Endothelial cell of umbilical vein (primary cell): Measurements from ENCODE around the gene IPO5. TPM values are rescaled to one million over a fixed set of nuclear protein-coding genes. Genes with fewer than 3 reads are reported as not detected.

Experiments
- BruUV-seq: library from RNA; stranded (reverse); fragments of 400-500 nt; replicated peaks from 2 replicates; lab custom pipeline; 2021; lab: Mats Ljungman, UMichigan
- CTCF ChIA-PET: fragments of 300-600, 350-600 bp; sonication (Branson Sonifier 250); formaldehyde crosslinking; loops from one replicate; lab custom pipeline; 2021; ENCODE audit warnings: antibody characterized with exemption, inconsistent platforms; lab: Charles Lee
- POLR2A ChIA-PET: fragments of 300-600, 350-600 bp; sonication (Branson Sonifier 250); formaldehyde crosslinking; loops from one replicate; lab custom pipeline; 2021; ENCODE audit warnings: antibody characterized with exemption, inconsistent platforms; lab: Charles Lee
- DNase-seq: peaks from one replicate; pipeline ENCODE4 v3.0.0-alpha.2; 2011; ENCODE audit warnings: low read depth, low spot score
- FAIRE-seq: peaks from 2 replicates; lab custom pipeline; 2011; peaks lifted over from hg19 to GRCh38; lab: Jason Lieb, UNC
- H2AFZ ChIP-seq: 2 replicates; pipeline ENCODE4 v1.6.0; 2012; ENCODE audit warnings: low read depth, low read length, control low read depth, inconsistent platforms
- H3K27ac ChIP-seq: 2 replicates; pipeline ENCODE4 v1.5.1; 2011; ENCODE audit warnings: low read depth, mild to moderate bottlenecking, control low read depth, low read length, moderate library complexity; ENCODE audit not compliant: insufficient read depth
- H3K27me3 ChIP-seq, 2 experiments: 2 replicates each; pipeline versions ENCODE4 v1.6.0 to v1.6.1; 2011; ENCODE audit warnings: low read length in 2 of 2, mixed read lengths in 1 of 2; ENCODE audit not compliant: control insufficient read depth in 2 of 2, insufficient read depth in 2 of 2
- H3K36me3 ChIP-seq, 2 experiments: 2 replicates in 1 of 2; 3 replicates in 1 of 2; pipeline ENCODE4 v1.5.1; 2011; ENCODE audit warnings: low read length in 2 of 2, mild to moderate bottlenecking in 1 of 2, moderate library complexity in 1 of 2; ENCODE audit not compliant: control insufficient read depth in 2 of 2, insufficient read depth in 2 of 2; ENCODE audit errors: extremely low read depth in 1 of 2
- H3K4me1 ChIP-seq: 3 replicates; pipeline ENCODE4 v1.5.1; 2011; ENCODE audit warnings: mild to moderate bottlenecking, low read length; ENCODE audit not compliant: control insufficient read depth, insufficient read depth; ENCODE audit errors: extremely low read depth
- H3K4me2 ChIP-seq: 2 replicates; pipeline ENCODE4 v1.6.1; 2011; ENCODE audit warnings: low read length, control low read depth, mixed read lengths; ENCODE audit not compliant: insufficient read depth
- H3K4me3 ChIP-seq, 3 experiments: fragments of 200-600 bp in 1 of 3; sonication (generic), shearing (Covaris generic) in 1 of 3; replicated peaks in 1 of 3; 2 replicates each; pipeline ENCODE4 v1.5.1; 2011 to 2016; ENCODE audit warnings: control low read depth in 3 of 3, low read length in 3 of 3, mild to moderate bottlenecking in 2 of 3, inconsistent platforms in 1 of 3, low read depth in 1 of 3, moderate library complexity in 1 of 3; ENCODE audit not compliant: insufficient read depth in 1 of 3
- H3K79me2 ChIP-seq: 2 replicates; pipeline ENCODE4 v1.6.0; 2012; ENCODE audit warnings: low read length, inconsistent platforms; ENCODE audit not compliant: control insufficient read depth, insufficient read depth
- H3K9ac ChIP-seq: replicated peaks from 2 replicates; pipeline ENCODE3; 2011; ENCODE audit warnings: low read length, control low read depth; ENCODE audit not compliant: insufficient read depth; ENCODE audit errors: extremely low read depth
- H3K9me1 ChIP-seq: replicated peaks from 3 replicates; pipeline ENCODE4 v1.6.0; 2011; ENCODE audit warnings: mild to moderate bottlenecking, low read length; ENCODE audit not compliant: control insufficient read depth, insufficient read depth; ENCODE audit errors: extremely low read depth
- H3K9me3 ChIP-seq: replicated peaks from 2 replicates; pipeline ENCODE4 v1.5.1; 2012; ENCODE audit warnings: low read length, inconsistent platforms; ENCODE audit not compliant: control insufficient read depth, insufficient read depth
- H4K20me1 ChIP-seq: replicated peaks from 2 replicates; pipeline ENCODE3; 2011; ENCODE audit warnings: mild to moderate bottlenecking, low read length; ENCODE audit not compliant: control insufficient read depth, insufficient read depth; ENCODE audit errors: extremely low read depth
- CTCF ChIP-seq, 2 donors: IDR thresholded peaks; 1 replicate in 1 of 2; 2 replicates in 1 of 2; pipeline ENCODE4 v1.5.1; 2011; ENCODE audit warnings: low read length in 2 of 2, mild to moderate bottlenecking in 2 of 2, moderate library complexity in 2 of 2, control low read depth in 1 of 2, inconsistent platforms in 1 of 2, low read depth in 1 of 2; ENCODE audit not compliant: insufficient read depth in 1 of 2; ENCODE audit errors: extremely low read depth in 1 of 2
- EZH2 ChIP-seq: IDR thresholded peaks from 2 replicates; pipeline ENCODE4 v1.6.1; 2012; ENCODE audit warnings: borderline replicate concordance, low read depth, mild to moderate bottlenecking, moderate library complexity, low read length, inconsistent platforms; ENCODE audit not compliant: severe bottlenecking
- FOS ChIP-seq: IDR thresholded peaks from 2 replicates; pipeline ENCODE4 v1.6.1; 2011; ENCODE audit warnings: mild to moderate bottlenecking, low read length, moderate library complexity, borderline replicate concordance; ENCODE audit not compliant: insufficient read depth
- GATA2 ChIP-seq: IDR thresholded peaks from 2 replicates; pipeline ENCODE4 v1.7.0; 2011; ENCODE audit warnings: low read depth, mild to moderate bottlenecking, moderate library complexity, mixed read lengths, low read length; ENCODE audit not compliant: insufficient read length, insufficient read depth
- JUN ChIP-seq: IDR thresholded peaks from 2 replicates; pipeline ENCODE4 v1.6.1; 2011; ENCODE audit warnings: borderline replicate concordance, low read depth; ENCODE audit not compliant: insufficient read length, insufficient read depth
- MAX ChIP-seq: IDR thresholded peaks from 2 replicates; pipeline ENCODE4 v1.6.1; 2011; ENCODE audit not compliant: insufficient read depth, insufficient read length
- MYC ChIP-seq: IDR thresholded peaks from one replicate; pipeline ENCODE4 v1.6.1; 2011; ENCODE audit warnings: mild to moderate bottlenecking, low read depth, low read length
- POLR2A ChIP-seq: IDR thresholded peaks from 2 replicates; pipeline ENCODE4 v1.6.1; 2012; ENCODE audit warnings: low read depth, mild to moderate bottlenecking, control low read depth, low read length
- POLR2AphosphoS5 ChIP-seq: IDR thresholded peaks from 2 replicates; pipeline ENCODE4 v1.6.1; 2012; ENCODE audit warnings: low read depth, mild to moderate bottlenecking, control low read depth, low read length, moderate library complexity; ENCODE audit not compliant: insufficient read depth
- dilution Hi-C: fragments of 300-500 bp; cut with MboI; formaldehyde crosslinking; loops from one replicate; pipeline ENCODE4 v1.15.0; 2019; ENCODE audit warnings: low sequenced_read_pairs; ENCODE audit not compliant: extremely low pct_ligation_motif_present
- intact Hi-C: fragments of 100-400 bp; cut with micrococcal nuclease; formaldehyde crosslinking; loops from one replicate; pipeline ENCODE4 v1.10.0; 2022
- polyA plus RNA-seq, 4 experiments: library from polyadenylated mRNA; depleted of rRNA in 3 of 4; stranded (reverse) in 3 of 4; unstranded in 1 of 4; fragments of >200 nt; gene quantifications; 2 replicates each; pipeline versions ENCODE4 v1.2.1 to v1.2.3, GENCODE V29; 2011 to 2012; ENCODE audit warnings: missing spikeins in 1 of 4
- total RNA-seq: library from RNA; stranded (reverse); gene quantifications from 2 replicates; pipeline ENCODE4 v1.2.3, GENCODE V29; 2021

IPO5 gene
- total and polyA plus RNA-seq, 2 donors (not counting 3 experiments of a cell fraction or from before 2014, with no cell fraction given): 50.4 to 183 TPM

GRCh38 chr13:97977982-97978381 lies 24.5 kb downstream of the IPO5 start:
- Histone ChIP-seq H3K9me3 (no peaks in the 10 kb centered on the region), H3K4me2 (peak overlapping the region; percentile 98), H3K79me2 (peaks cover 63% of the 10 kb centered on the region), H3K9ac (peak overlapping the region; percentile 81), H3K4me1 (peaks cover 33% of the 10 kb centered on the region), H4K20me1 (peaks cover 7% of the 10 kb centered on the region), H3K4me3 (peak overlapping the region; percentile 66 to 91 (median 88)), H3K27ac (no peak overlapping the region), H3K9me1 (no peaks in the 10 kb centered on the region), H3K27me3 (no peaks in the 10 kb centered on the region), H3K36me3 (no peaks in the 10 kb centered on the region), H2AFZ (no peak overlapping the region)
- dilution Hi-C loops (no loop called here), intact Hi-C loops (loop anchor here (2.0 to 5.0 kb wide), 3 partner anchors 56 to 545 kb away; no protein-coding TSS in a partner anchor)
- no peak for DNase-seq
- peak; percentile 53 for FAIRE-seq
- POLR2A ChIA-PET: no interaction called here
- no TSS peak for BruUV-seq
- CTCF ChIA-PET: interaction anchor here (1.3 to 2.3 kb wide), 2 partner anchors 122 to 123 kb away, joined by 4 to 15 read pairs; no protein-coding TSS in a partner anchor
- no peak for TF ChIP-seq JUN
- TF ChIP-seq POLR2A: no peak
- TF ChIP-seq GATA2: no peak

- peak overlapping the region; percentile 81 for H3K9ac ChIP-seq
- TF ChIP-seq FOS: no peak
- no peak for TF ChIP-seq EZH2
- no peak for TF ChIP-seq POLR2AphosphoS5
- TF ChIP-seq MAX: no peak
- TF ChIP-seq JUN: no peak
- TF ChIP-seq CTCF (IDR thresholded peaks at IDR 0.05; ENCODE audit: extremely low read depth in 1 of 2, insufficient read depth in 1 of 2, low read depth in 1 of 2, low read length in 2 of 2): no peak
- no peak for TF ChIP-seq POLR2A
- no peak for TF ChIP-seq GATA2
- no peak for TF ChIP-seq MYC
- H4K20me1 ChIP-seq: peaks cover 7% of the 10 kb centered on the region
- BruUV-seq: no TSS peak
- H3K4me2 ChIP-seq: peak overlapping the region; percentile 98
- H3K79me2 ChIP-seq: peaks cover 63% of the 10 kb centered on the region
- peak; percentile 75 for DNase-seq
- H2AFZ ChIP-seq: no peak overlapping the region
- intact Hi-C loops: loop anchor here (5.0 kb wide), 1 partner anchor 56 kb away; no protein-coding TSS in a partner anchor
- H3K9me3 ChIP-seq: no peaks in the 10 kb centered on the region
- H3K27ac ChIP-seq: peak overlapping the region; percentile 28
- no peaks in the 10 kb centered on the region for H3K36me3 ChIP-seq
- dilution Hi-C loops: no loop called here
- CTCF ChIA-PET: interaction anchor here (1.3 to 2.3 kb wide), 2 partner anchors 122 to 124 kb away, joined by 4 to 15 read pairs; no protein-coding TSS in a partner anchor
- FAIRE-seq: peak; percentile 35
- peaks cover 33% of the 10 kb centered on the region for H3K4me1 ChIP-seq
- no peaks in the 10 kb centered on the region for H3K9me1 ChIP-seq
- peak overlapping the region in 2 of 3 experiments; percentile 88 to 91 for H3K4me3 ChIP-seq
- H3K27me3 ChIP-seq: no peaks in the 10 kb centered on the region
- POLR2A ChIA-PET: no interaction called here
These were observed 25.2 kb downstream of the IPO5 start for GRCh38 chr13:97978651-97979050.
